Stimulated activated CD4-positive, alpha-beta T cell treated with anti-CD3 and anti-CD28 coated beads, Interleukin-1b, Interleukin-23, amount 100 ng/mL, for 4 hours (primary cell): ENCODE results near the gene MZF1.
A peak's percentile ranks its signal among the peaks of the same experiment; 100 is the strongest.

Source experiments
- DNase-seq, 2 donors: peaks; one replicate each; pipeline ENCODE4 v3.0.0-alpha.2; 2020; ENCODE audit warnings: low read depth in 2 of 2

The MZF1 gene

GRCh38 chr19:58570770-58571574, 2.2 kb downstream of the MZF1 start:
- no peak for DNase-seq

GRCh38 chr19:58569943-58570670, 3.0 kb downstream of the MZF1 start:
- DNase-seq, result no peak

GRCh38 chr19:58569191-58569942, 3.8 kb downstream of the MZF1 start:
- DNase-seq, result no peak

- DNase-seq, result no peak
These were observed 4.5 kb downstream of the MZF1 start for GRCh38 chr19:58568453-58569130.

- DNase-seq, result no peak
These were observed 6.1 kb downstream of the MZF1 start for GRCh38 chr19:58566989-58567388.

GRCh38 chr19:58563823-58564222, 9.3 kb downstream of the MZF1 start:
- no peak for DNase-seq

GRCh38 chr19:58563034-58563573, 10.0 kb downstream of the MZF1 start:
- no peak for DNase-seq

GRCh38 chr19:58562122-58563033, 10.8 kb downstream of the MZF1 start:
- no peak for DNase-seq

- DNase-seq, result no peak
These were observed 11.6 kb downstream of the MZF1 start for GRCh38 chr19:58561373-58562121.

- no peak for DNase-seq
These were observed 12.2 kb downstream of the MZF1 start for GRCh38 chr19:58560921-58561320.

- DNase-seq, result no peak
These were observed 12.9 kb downstream of the MZF1 start for GRCh38 chr19:58560007-58560887.

- DNase-seq, result peak in 1 of 2 donors; percentile 59
These were observed 13.7 kb downstream of the MZF1 start for GRCh38 chr19:58559275-58560006.

GRCh38 chr19:58558623-58559274, 14.4 kb downstream of the MZF1 start:
- DNase-seq, result peak; percentile 97 to 99

- peak in 1 of 2 donors; percentile 49 for DNase-seq
These were observed 15.0 kb downstream of the MZF1 start, which contains the start of gene UBE2M for GRCh38 chr19:58558066-58558622. Gene UBE2M (minus strand): TSS chr19:58558611. CDS start chr19:58558381, 230 bp downstream.

GRCh38 chr19:58557221-58558065, 15.7 kb downstream of the MZF1 start:
- DNase-seq, result no peak

- no peak for DNase-seq
These were observed 16.4 kb downstream of the MZF1 start for GRCh38 chr19:58556622-58557220.
